ENCODE data around the gene S100A8. TPM values are rescaled to one million over a fixed set of nuclear protein-coding genes. Genes with fewer than 3 reads are reported as not detected.
"Not testable (repeated sequence)": the region's sequence is repeated elsewhere in the genome, so short reads cannot be mapped to it uniquely, and the experiment has no call there.

Gene S100A8
- total and polyA plus RNA-seq, 4 experiments from 2014 or later, result 0.73 to 4.0 (median 1.6) TPM; not detected in 1

GRCh38 chr1:153426809-153427208 is 35.9 kb upstream of the S100A8 start:
- peaks cover 23 to 39% of the 10 kb centered on the region in 2 donors for H3K27me3 Mint-ChIP-seq

GRCh38 chr1:153422450-153423068 is 31.7 kb upstream of the S100A8 start:
- Mint-ChIP-seq H3K36me3 (no peaks in the 10 kb centered on the region), H3K27ac (peak overlapping the region in 1 of 7 donors; percentile 69), H3K4me3 (peak overlapping the region in 1 of 8 donors; percentile 21), H3K4me1 (no peaks in the 10 kb centered on the region), H3K27me3 (peaks cover 40 to 49% of the 10 kb centered on the region in 2 donors), H3K9me3 (peaks cover 0 to 7% (median 0%) of the 10 kb centered on the region in 8 donors)
- CTCF ChIA-PET (ENCODE audit: partially characterized antibody), result no interaction called here
- Histone ChIP-seq H3K27me3 (ENCODE audit: insufficient read depth, low read length) (no peaks in the 10 kb centered on the region), H3K9me3 (ENCODE audit: control insufficient read depth in 1 of 2, low read length in 2 of 2) (no peaks in the 10 kb centered on the region), H3K27ac (ENCODE audit: low read depth, low read length) (no peak overlapping the region), H3K36me3 (ENCODE audit: insufficient read depth, low read length) (no peaks in the 10 kb centered on the region), H3K4me3 (ENCODE audit: low read length in 2 of 2) (no peak overlapping the region), H3K4me1 (ENCODE audit: insufficient read depth, low read length) (no peaks in the 10 kb centered on the region)
- POLR2A ChIA-PET (ENCODE audit: partially characterized antibody), result no interaction called here
- intact Hi-C loops (cut with micrococcal nuclease), result no loop called here
- peak; percentile 51 to 67 (median 59) for DNase-seq

More at GRCh38 chr1:153426809-153427208, 35.9 kb upstream of the S100A8 start:
- intact Hi-C loops (cut with micrococcal nuclease), result no loop called here
- Mint-ChIP-seq H3K36me3 (no peaks in the 10 kb centered on the region), H3K27ac (no peak overlapping the region), H3K9me3 (peaks cover 0 to 4% (median 0%) of the 10 kb centered on the region in 8 donors), H3K4me3 (no peak overlapping the region), H3K4me1 (no peaks in the 10 kb centered on the region)
- no peak for DNase-seq
- Histone ChIP-seq H3K9me3 (ENCODE audit: control insufficient read depth in 1 of 2, low read length in 2 of 2) (no peaks in the 10 kb centered on the region), H3K36me3 (ENCODE audit: insufficient read depth, low read length) (no peaks in the 10 kb centered on the region), H3K4me1 (ENCODE audit: insufficient read depth, low read length) (no peaks in the 10 kb centered on the region), H3K27ac (ENCODE audit: low read depth, low read length) (no peak overlapping the region), H3K4me3 (ENCODE audit: low read length in 2 of 2) (no peak overlapping the region), H3K27me3 (ENCODE audit: insufficient read depth, low read length) (no peaks in the 10 kb centered on the region)
- ChIA-PET CTCF (ENCODE audit: partially characterized antibody) (no interaction called here), POLR2A (ENCODE audit: partially characterized antibody) (no interaction called here)

- no peaks in the 10 kb centered on the region for H3K27me3 ChIP-seq (ENCODE audit: insufficient read depth, low read length)
- ChIA-PET CTCF (ENCODE audit: partially characterized antibody) (no interaction called here), POLR2A (ENCODE audit: partially characterized antibody) (no interaction called here)
- Mint-ChIP-seq H3K27me3 (peaks cover 34 to 39% of the 10 kb centered on the region in 2 donors), H3K4me3 (no peak overlapping the region), H3K4me1 (no peaks in the 10 kb centered on the region), H3K27ac (no peak overlapping the region), H3K36me3 (no peaks in the 10 kb centered on the region), H3K9me3 (peaks cover 0 to 7% (median 0%) of the 10 kb centered on the region in 8 donors)
- H3K9me3 ChIP-seq (ENCODE audit: control insufficient read depth in 1 of 2, low read length in 2 of 2), result no peaks in the 10 kb centered on the region
- H3K36me3 ChIP-seq (ENCODE audit: insufficient read depth, low read length), result no peaks in the 10 kb centered on the region
- H3K4me3 ChIP-seq (ENCODE audit: low read length in 2 of 2), result no peak overlapping the region
- H3K27ac ChIP-seq (ENCODE audit: low read depth, low read length), result no peak overlapping the region
- no peak for DNase-seq
- no peaks in the 10 kb centered on the region for H3K4me1 ChIP-seq (ENCODE audit: insufficient read depth, low read length)
- intact Hi-C loops (cut with micrococcal nuclease), result no loop called here
Observed at GRCh38 chr1:153420306-153420705, 29.4 kb upstream of the S100A8 start.

- H3K4me3 Mint-ChIP-seq; H3K4me1 ChIP-seq (ENCODE audit: insufficient read depth, low read length); H3K36me3 Mint-ChIP-seq; H3K27ac Mint-ChIP-seq; CTCF ChIA-PET (ENCODE audit: partially characterized antibody); H3K27ac ChIP-seq (ENCODE audit: low read depth, low read length); H3K27me3 ChIP-seq (ENCODE audit: insufficient read depth, low read length); H3K9me3 Mint-ChIP-seq; intact Hi-C loops (cut with micrococcal nuclease); H3K4me3 ChIP-seq (ENCODE audit: low read length in 2 of 2); POLR2A ChIA-PET (ENCODE audit: partially characterized antibody); DNase-seq; H3K4me1 Mint-ChIP-seq; H3K36me3 ChIP-seq (ENCODE audit: insufficient read depth, low read length); H3K9me3 ChIP-seq (ENCODE audit: control insufficient read depth in 1 of 2, low read length in 2 of 2): not testable (repeated sequence)
- peaks cover 27 to 30% of the 10 kb centered on the region in 2 donors for H3K27me3 Mint-ChIP-seq
Observed at GRCh38 chr1:153419436-153419793, 28.5 kb upstream of the S100A8 start.

GRCh38 chr1:153418758-153419435 is 28.0 kb upstream of the S100A8 start:
- POLR2A ChIA-PET (ENCODE audit: partially characterized antibody); H3K9me3 Mint-ChIP-seq; DNase-seq; H3K4me3 ChIP-seq (ENCODE audit: low read length in 2 of 2); H3K9me3 ChIP-seq (ENCODE audit: control insufficient read depth in 1 of 2, low read length in 2 of 2); H3K4me1 ChIP-seq (ENCODE audit: insufficient read depth, low read length); H3K27ac ChIP-seq (ENCODE audit: low read depth, low read length); H3K27me3 ChIP-seq (ENCODE audit: insufficient read depth, low read length); CTCF ChIA-PET (ENCODE audit: partially characterized antibody); H3K36me3 ChIP-seq (ENCODE audit: insufficient read depth, low read length); H3K4me1 Mint-ChIP-seq; H3K4me3 Mint-ChIP-seq; intact Hi-C loops (cut with micrococcal nuclease); H3K27ac Mint-ChIP-seq; H3K36me3 Mint-ChIP-seq: not testable (repeated sequence)
- H3K27me3 Mint-ChIP-seq, result peaks cover 25 to 28% of the 10 kb centered on the region in 2 donors

GRCh38 chr1:153417136-153417888 is 26.4 kb upstream of the S100A8 start:
- no peak overlapping the region for H3K27ac ChIP-seq (ENCODE audit: low read depth, low read length)
- no peaks in the 10 kb centered on the region for H3K27me3 ChIP-seq (ENCODE audit: insufficient read depth, low read length)
- peaks cover 25 to 30% of the 10 kb centered on the region in 2 donors for H3K27me3 Mint-ChIP-seq
- H3K9me3 ChIP-seq (ENCODE audit: control insufficient read depth in 1 of 2, low read length in 2 of 2), result no peaks in the 10 kb centered on the region
- no peaks in the 10 kb centered on the region for H3K36me3 Mint-ChIP-seq
- no peak overlapping the region for H3K27ac Mint-ChIP-seq
- H3K9me3 Mint-ChIP-seq, result peaks cover 0 to 5% (median 3%) of the 10 kb centered on the region in 8 donors
- no peak for DNase-seq
- no peak overlapping the region for H3K4me3 Mint-ChIP-seq
- CTCF ChIA-PET (ENCODE audit: partially characterized antibody), result no interaction called here
- intact Hi-C loops (cut with micrococcal nuclease), result no loop called here
- H3K4me1 Mint-ChIP-seq, result no peaks in the 10 kb centered on the region
- H3K36me3 ChIP-seq (ENCODE audit: insufficient read depth, low read length), result no peaks in the 10 kb centered on the region
- no peaks in the 10 kb centered on the region for H3K4me1 ChIP-seq (ENCODE audit: insufficient read depth, low read length)
- no peak overlapping the region for H3K4me3 ChIP-seq (ENCODE audit: low read length in 2 of 2)
- POLR2A ChIA-PET (ENCODE audit: partially characterized antibody), result no interaction called here

GRCh38 chr1:153415850-153416570 is 25.1 kb upstream of the S100A8 start, which contains the start of gene S100A7A:
Gene S100A7A, plus strand, starts transcription at chr1:153416520. Its CDS starts 1,563 bp downstream, at chr1:153418083.
- Histone ChIP-seq H3K4me3 (ENCODE audit: low read length in 2 of 2) (no peak within 1 kb of the TSS), H3K4me1 (ENCODE audit: insufficient read depth, low read length) (no peaks in the 10 kb centered on the region), H3K9me3 (ENCODE audit: control insufficient read depth in 1 of 2, low read length in 2 of 2) (no peaks in the 10 kb centered on the region), H3K36me3 (ENCODE audit: insufficient read depth, low read length) (no peaks in the 10 kb centered on the region), H3K27ac (ENCODE audit: low read depth, low read length) (no peak within 1 kb of the TSS), H3K27me3 (ENCODE audit: insufficient read depth, low read length) (no peaks in the 10 kb centered on the region)
- CTCF ChIA-PET (ENCODE audit: partially characterized antibody), result no interaction called here
- POLR2A ChIA-PET (ENCODE audit: partially characterized antibody), result no interaction called here
- H3K4me1 Mint-ChIP-seq, result no peaks in the 10 kb centered on the region
- intact Hi-C loops (cut with micrococcal nuclease), result no loop called here
- H3K27ac Mint-ChIP-seq, result no peak within 1 kb of the TSS
- H3K27me3 Mint-ChIP-seq, result peaks cover 23 to 29% of the 10 kb centered on the region in 2 donors
- peaks cover 2 to 14% (median 10%) of the 10 kb centered on the region in 8 donors for H3K9me3 Mint-ChIP-seq
- H3K36me3 Mint-ChIP-seq, result no peaks in the 10 kb centered on the region
- no peak within 1 kb of the TSS for H3K4me3 Mint-ChIP-seq
- no peak for DNase-seq

All from CD4-positive, alpha-beta memory T cell (primary cell).